ENCODE data around the gene CCDC73.
A peak's percentile ranks its signal among the peaks of the same experiment; 100 is the strongest.
"Not testable (repeated sequence)": the region's sequence is repeated elsewhere in the genome, so short reads cannot be mapped to it uniquely, and the experiment has no call there.

Gene CCDC73

DNA sequence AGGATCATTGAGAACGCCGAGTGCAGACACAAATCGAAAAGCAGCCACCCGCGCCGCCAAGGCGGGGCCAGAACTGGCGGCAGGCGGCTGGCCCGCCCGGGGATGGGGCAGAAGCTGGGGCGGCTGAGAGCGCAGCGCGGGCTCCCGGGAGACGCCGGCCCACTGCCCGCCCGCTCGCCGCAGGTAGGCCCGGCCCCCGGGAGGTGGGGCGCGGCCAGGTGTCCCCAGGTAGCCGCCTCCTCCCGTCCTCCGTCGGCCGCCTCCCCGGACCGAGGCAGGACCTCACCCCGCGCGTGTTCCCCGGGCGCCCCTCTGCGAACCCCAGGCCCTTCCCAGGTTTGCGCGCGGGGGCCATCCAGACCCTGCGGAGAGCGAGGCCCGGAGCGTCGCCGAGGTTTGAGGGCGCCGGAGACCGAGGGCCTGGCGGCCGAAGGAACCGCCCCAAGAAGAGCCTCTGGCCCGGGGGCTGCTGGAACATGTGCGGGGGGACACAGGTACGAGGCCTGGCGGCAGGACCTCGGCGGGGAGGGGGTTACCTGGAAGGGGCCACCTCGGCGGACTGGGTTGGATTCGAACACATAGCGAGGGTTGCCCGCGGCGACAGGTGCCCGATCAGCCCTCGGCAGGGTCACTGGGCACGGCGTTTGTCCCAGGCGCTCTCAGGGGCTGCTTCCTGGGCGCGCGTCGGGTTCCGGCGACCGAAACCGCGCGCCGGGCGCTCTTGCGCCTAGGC lies 35.4 kb upstream of the CCDC73 start, which contains the start of gene PRRG4:
PRRG4 (plus strand) TSS at position 248 of the 733 bp plus-strand sequence. CDS start 603 bp downstream, outside the sequence.
- Histone ChIP-seq H3K36me3 (ENCODE audit: control insufficient read depth in 5 of 5, insufficient read depth in 5 of 5, low read length in 5 of 5) (no peaks in the 10 kb centered on the region), H3K27me3 (ENCODE audit: control insufficient read depth in 5 of 5, insufficient read depth in 4 of 5, low read length in 5 of 5) (peaks cover 0 to 2% (median 0%) of the 10 kb centered on the region in 5 donors), H3K27ac (ENCODE audit: low read depth, low read length) (no peak within 1 kb of the TSS), H3K4me1 (ENCODE audit: control insufficient read depth in 5 of 5, insufficient read depth in 5 of 5, low read length in 5 of 5) (peaks cover 0 to 17% (median 15%) of the 10 kb centered on the region in 5 donors), H3K9ac (ENCODE audit: low read length in 5 of 5) (peak within 1 kb of the TSS in 4 of 5 donors; percentile 24 to 64 (median 52)), H3K9me3 (ENCODE audit: control insufficient read depth in 5 of 5, low read length in 5 of 5) (no peaks in the 10 kb centered on the region), H3K4me3 (ENCODE audit: low read depth in 1 of 5, low read length in 5 of 5) (peak within 1 kb of the TSS; percentile 71 to 80 (median 75))

DNA sequence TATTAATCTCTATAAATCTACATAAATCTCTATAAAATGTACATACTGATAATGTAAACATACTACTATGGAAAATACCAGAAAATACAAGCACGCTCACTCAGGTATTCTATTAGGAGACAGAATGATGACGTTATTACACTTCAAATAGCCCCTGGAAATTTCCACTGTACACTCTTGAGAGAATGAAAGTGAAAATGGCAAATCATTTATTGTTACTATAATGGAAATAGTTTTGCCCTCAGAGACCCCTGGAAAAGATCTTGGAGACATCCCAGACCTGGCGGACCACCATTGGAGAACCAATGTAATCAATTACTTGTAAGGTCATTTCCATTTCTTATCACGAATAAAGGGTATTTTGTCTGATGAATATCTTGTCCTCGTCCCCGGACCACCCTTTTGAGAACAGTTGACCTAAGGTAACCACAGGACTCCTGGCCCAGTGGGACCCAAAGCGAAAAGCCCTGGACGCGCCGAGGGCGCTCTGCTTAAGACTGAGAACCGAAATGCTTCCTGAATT lies 34.8 kb upstream of the CCDC73 start:
- Histone ChIP-seq H3K9ac (ENCODE audit: low read length in 5 of 5) (peak overlapping the region in 4 of 5 donors; percentile 2 to 60 (median 36)), H3K9me3 (ENCODE audit: control insufficient read depth in 5 of 5, low read length in 5 of 5) (no peaks in the 10 kb centered on the region), H3K4me1 (ENCODE audit: control insufficient read depth in 5 of 5, insufficient read depth in 5 of 5, low read length in 5 of 5) (peaks cover 0 to 17% (median 15%) of the 10 kb centered on the region in 5 donors), H3K36me3 (ENCODE audit: control insufficient read depth in 5 of 5, insufficient read depth in 5 of 5, low read length in 5 of 5) (no peaks in the 10 kb centered on the region), H3K4me3 (ENCODE audit: low read depth in 1 of 5, low read length in 5 of 5) (peak overlapping the region; percentile 71 to 80 (median 75)), H3K27ac (ENCODE audit: low read depth, low read length) (no peak overlapping the region), H3K27me3 (ENCODE audit: control insufficient read depth in 5 of 5, insufficient read depth in 4 of 5, low read length in 5 of 5) (peaks cover 0 to 2% (median 0%) of the 10 kb centered on the region in 5 donors)

DNA sequence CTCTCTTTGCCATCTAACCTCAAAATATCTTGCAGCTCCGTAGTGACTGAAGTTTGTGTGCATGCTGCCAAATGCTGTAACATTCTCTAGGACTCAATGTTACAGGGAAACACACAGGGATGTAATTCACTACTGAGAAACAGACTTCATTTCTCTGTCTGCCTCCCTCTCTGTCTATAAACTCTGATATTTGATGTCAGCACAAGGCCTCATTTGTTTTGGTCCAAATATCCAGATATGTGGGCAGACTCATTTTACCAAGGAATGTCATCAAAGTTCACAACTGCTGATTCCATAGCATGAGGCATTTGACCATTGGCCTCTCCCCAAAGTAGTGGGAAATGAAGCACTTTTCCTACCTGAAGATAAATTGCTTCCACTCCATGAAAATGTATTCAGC lies 32.8 kb upstream of the CCDC73 start:
- Histone ChIP-seq H3K9me3 (ENCODE audit: control insufficient read depth in 5 of 5, low read length in 5 of 5) (no peaks in the 10 kb centered on the region), H3K36me3 (ENCODE audit: control insufficient read depth in 5 of 5, insufficient read depth in 5 of 5, low read length in 5 of 5) (no peaks in the 10 kb centered on the region), H3K27ac (ENCODE audit: low read depth, low read length) (no peak overlapping the region), H3K27me3 (ENCODE audit: control insufficient read depth in 5 of 5, insufficient read depth in 4 of 5, low read length in 5 of 5) (peaks cover 0 to 2% (median 0%) of the 10 kb centered on the region in 5 donors), H3K4me3 (ENCODE audit: low read depth in 1 of 5, low read length in 5 of 5) (no peak overlapping the region), H3K4me1 (ENCODE audit: control insufficient read depth in 5 of 5, insufficient read depth in 5 of 5, low read length in 5 of 5) (peaks cover 0 to 17% (median 15%) of the 10 kb centered on the region in 5 donors), H3K9ac (ENCODE audit: low read length in 5 of 5) (no peak overlapping the region)

DNA sequence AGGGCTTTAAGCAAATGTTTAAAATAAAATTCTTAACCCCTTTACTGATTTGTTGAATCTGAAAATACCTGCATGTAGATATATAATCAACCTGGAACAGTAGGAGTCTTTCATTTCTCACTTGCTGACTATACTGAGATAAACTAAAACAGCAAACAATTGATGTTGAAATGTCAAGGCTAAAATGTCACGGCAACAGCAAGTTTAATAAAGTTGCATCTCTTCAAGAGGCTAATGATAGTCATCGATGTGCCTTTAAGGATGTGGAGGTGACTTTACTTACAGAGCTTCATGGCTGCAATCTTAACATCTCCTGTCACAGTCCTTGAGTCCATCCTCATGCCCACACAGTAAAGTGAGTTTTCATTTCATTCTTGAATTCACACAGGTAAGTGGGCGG lies 31.7 kb upstream of the CCDC73 start:
- H3K9ac ChIP-seq (ENCODE audit: low read length in 5 of 5): no peak overlapping the region
- no peaks in the 10 kb centered on the region for H3K9me3 ChIP-seq (ENCODE audit: control insufficient read depth in 5 of 5, low read length in 5 of 5)
- H3K27ac ChIP-seq (ENCODE audit: low read depth, low read length): no peak overlapping the region
- peaks cover 0 to 2% (median 0%) of the 10 kb centered on the region in 5 donors for H3K27me3 ChIP-seq (ENCODE audit: control insufficient read depth in 5 of 5, insufficient read depth in 4 of 5, low read length in 5 of 5)
- H3K4me3 ChIP-seq (ENCODE audit: low read depth in 1 of 5, low read length in 5 of 5): no peak overlapping the region
- H3K36me3 ChIP-seq (ENCODE audit: control insufficient read depth in 5 of 5, insufficient read depth in 5 of 5, low read length in 5 of 5): no peaks in the 10 kb centered on the region
- peaks cover 0 to 17% (median 15%) of the 10 kb centered on the region in 5 donors for H3K4me1 ChIP-seq (ENCODE audit: control insufficient read depth in 5 of 5, insufficient read depth in 5 of 5, low read length in 5 of 5)

- H3K27me3 ChIP-seq (ENCODE audit: control insufficient read depth in 5 of 5, insufficient read depth in 4 of 5, low read length in 5 of 5); H3K27ac ChIP-seq (ENCODE audit: low read depth, low read length); H3K9me3 ChIP-seq (ENCODE audit: control insufficient read depth in 5 of 5, low read length in 5 of 5); H3K4me3 ChIP-seq (ENCODE audit: low read depth in 1 of 5, low read length in 5 of 5); H3K4me1 ChIP-seq (ENCODE audit: control insufficient read depth in 5 of 5, insufficient read depth in 5 of 5, low read length in 5 of 5); H3K36me3 ChIP-seq (ENCODE audit: control insufficient read depth in 5 of 5, insufficient read depth in 5 of 5, low read length in 5 of 5); H3K9ac ChIP-seq (ENCODE audit: low read length in 5 of 5): not testable (repeated sequence)
These were observed 29.2 kb upstream of the CCDC73 start for GRCh38 chr11:32823617-32824016.

- H3K36me3 ChIP-seq (ENCODE audit: control insufficient read depth in 5 of 5, insufficient read depth in 5 of 5, low read length in 5 of 5): no peaks in the 10 kb centered on the region
- H3K9me3 ChIP-seq (ENCODE audit: control insufficient read depth in 5 of 5, low read length in 5 of 5): no peaks in the 10 kb centered on the region
- no peak overlapping the region for H3K27ac ChIP-seq (ENCODE audit: low read depth, low read length)
- no peaks in the 10 kb centered on the region for H3K4me1 ChIP-seq (ENCODE audit: control insufficient read depth in 5 of 5, insufficient read depth in 5 of 5, low read length in 5 of 5)
- no peaks in the 10 kb centered on the region for H3K27me3 ChIP-seq (ENCODE audit: control insufficient read depth in 5 of 5, insufficient read depth in 4 of 5, low read length in 5 of 5)
- H3K9ac ChIP-seq (ENCODE audit: low read length in 5 of 5): no peak overlapping the region
- no peak overlapping the region for H3K4me3 ChIP-seq (ENCODE audit: low read depth in 1 of 5, low read length in 5 of 5)
These were observed 27.6 kb upstream of the CCDC73 start for GRCh38 chr11:32821917-32822560.

DNA sequence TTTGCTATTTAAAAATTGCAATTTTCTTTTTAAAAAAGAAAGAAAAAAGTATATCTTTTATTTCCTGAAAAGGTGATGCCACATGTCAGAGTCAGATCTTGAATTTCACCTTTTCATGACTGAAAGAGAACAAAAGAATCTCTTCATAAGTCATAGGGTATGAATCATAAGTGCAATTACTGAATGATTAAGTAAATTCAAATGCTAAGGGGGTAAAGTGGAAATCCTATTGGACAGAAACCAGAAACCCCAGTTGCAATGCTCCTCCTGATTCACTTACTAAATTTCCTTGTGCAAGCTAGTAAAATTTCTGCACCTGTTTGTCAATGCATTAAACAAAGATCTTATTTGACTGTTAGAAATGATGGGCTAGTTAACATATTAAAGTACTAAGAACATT lies 27.1 kb upstream of the CCDC73 start:
- Histone ChIP-seq H3K4me1 (ENCODE audit: control insufficient read depth in 5 of 5, insufficient read depth in 5 of 5, low read length in 5 of 5) (no peaks in the 10 kb centered on the region), H3K36me3 (ENCODE audit: control insufficient read depth in 5 of 5, insufficient read depth in 5 of 5, low read length in 5 of 5) (no peaks in the 10 kb centered on the region), H3K9ac (ENCODE audit: low read length in 5 of 5) (no peak overlapping the region), H3K9me3 (ENCODE audit: control insufficient read depth in 5 of 5, low read length in 5 of 5) (no peaks in the 10 kb centered on the region), H3K27ac (ENCODE audit: low read depth, low read length) (no peak overlapping the region), H3K4me3 (ENCODE audit: low read depth in 1 of 5, low read length in 5 of 5) (no peak overlapping the region), H3K27me3 (ENCODE audit: control insufficient read depth in 5 of 5, insufficient read depth in 4 of 5, low read length in 5 of 5) (no peaks in the 10 kb centered on the region)

GRCh38 chr11:32820497-32820896 lies 26.0 kb upstream of the CCDC73 start:
- no peaks in the 10 kb centered on the region for H3K27me3 ChIP-seq (ENCODE audit: control insufficient read depth in 5 of 5, insufficient read depth in 4 of 5, low read length in 5 of 5)
- H3K36me3 ChIP-seq (ENCODE audit: control insufficient read depth in 5 of 5, insufficient read depth in 5 of 5, low read length in 5 of 5): no peaks in the 10 kb centered on the region
- no peak overlapping the region for H3K9ac ChIP-seq (ENCODE audit: low read length in 5 of 5)
- H3K4me3 ChIP-seq (ENCODE audit: low read depth in 1 of 5, low read length in 5 of 5): no peak overlapping the region
- H3K4me1 ChIP-seq (ENCODE audit: control insufficient read depth in 5 of 5, insufficient read depth in 5 of 5, low read length in 5 of 5): no peaks in the 10 kb centered on the region
- no peak overlapping the region for H3K27ac ChIP-seq (ENCODE audit: low read depth, low read length)
- no peaks in the 10 kb centered on the region for H3K9me3 ChIP-seq (ENCODE audit: control insufficient read depth in 5 of 5, low read length in 5 of 5)

GRCh38 chr11:32819187-32819586 lies 24.7 kb upstream of the CCDC73 start:
- Histone ChIP-seq H3K36me3 (ENCODE audit: control insufficient read depth in 5 of 5, insufficient read depth in 5 of 5, low read length in 5 of 5) (peaks cover 0 to 2% (median 0%) of the 10 kb centered on the region in 5 donors), H3K4me3 (ENCODE audit: low read depth in 1 of 5, low read length in 5 of 5) (no peak overlapping the region), H3K27ac (ENCODE audit: low read depth, low read length) (no peak overlapping the region), H3K9ac (ENCODE audit: low read length in 5 of 5) (no peak overlapping the region), H3K27me3 (ENCODE audit: control insufficient read depth in 5 of 5, insufficient read depth in 4 of 5, low read length in 5 of 5) (no peaks in the 10 kb centered on the region), H3K9me3 (ENCODE audit: control insufficient read depth in 5 of 5, low read length in 5 of 5) (peaks cover 0 to 5% (median 0%) of the 10 kb centered on the region in 5 donors), H3K4me1 (ENCODE audit: control insufficient read depth in 5 of 5, insufficient read depth in 5 of 5, low read length in 5 of 5) (no peaks in the 10 kb centered on the region)

DNA sequence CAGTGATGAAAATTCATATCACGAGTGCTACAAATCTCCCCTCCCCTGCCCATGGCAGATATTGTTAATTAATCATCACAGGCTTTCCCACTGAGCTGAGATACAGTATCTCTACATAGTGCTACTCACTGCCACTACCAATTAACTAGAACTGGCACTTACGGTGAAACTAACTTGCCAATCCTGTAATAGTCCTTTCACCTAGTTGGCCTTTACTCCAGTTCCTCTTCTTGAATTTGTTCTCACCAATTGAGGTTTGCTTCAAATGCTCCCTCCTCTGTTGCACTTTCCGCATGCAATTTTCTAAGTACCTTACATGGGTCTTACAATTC lies 23.4 kb upstream of the CCDC73 start:
- H3K9ac ChIP-seq (ENCODE audit: low read length in 5 of 5): no peak overlapping the region
- H3K4me3 ChIP-seq (ENCODE audit: low read depth in 1 of 5, low read length in 5 of 5): no peak overlapping the region
- H3K4me1 ChIP-seq (ENCODE audit: control insufficient read depth in 5 of 5, insufficient read depth in 5 of 5, low read length in 5 of 5): no peaks in the 10 kb centered on the region
- H3K27ac ChIP-seq (ENCODE audit: low read depth, low read length): no peak overlapping the region
- H3K36me3 ChIP-seq (ENCODE audit: control insufficient read depth in 5 of 5, insufficient read depth in 5 of 5, low read length in 5 of 5): peaks cover 0 to 3% (median 0%) of the 10 kb centered on the region in 5 donors
- H3K9me3 ChIP-seq (ENCODE audit: control insufficient read depth in 5 of 5, low read length in 5 of 5): peaks cover 0 to 5% (median 0%) of the 10 kb centered on the region in 5 donors
- H3K27me3 ChIP-seq (ENCODE audit: control insufficient read depth in 5 of 5, insufficient read depth in 4 of 5, low read length in 5 of 5): no peaks in the 10 kb centered on the region

All from subcutaneous abdominal adipose tissue (tissue), 5 donors.